Suppressor macrophage (primary cell): Measurements from ENCODE around the gene ARHGAP10.
A peak's percentile ranks its signal among the peaks of the same experiment; 100 is the strongest.
"Not testable (repeated sequence)": the region's sequence is repeated elsewhere in the genome, so short reads cannot be mapped to it uniquely, and the experiment has no call there.

ENCODE experiments used
- DNase-seq, 4 experiments: peaks; one replicate each; pipeline ENCODE4 v3.0.0-alpha.2; 2020 to 2022

Gene ARHGAP10

GRCh38 chr4:147793569-147794313 is 61.9 kb downstream of the ARHGAP10 start:
- peak in 2 of 4 experiments; percentile 29 to 32 for DNase-seq

GRCh38 chr4:147794314-147794680 is 62.4 kb downstream of the ARHGAP10 start:
- no peak for DNase-seq

GRCh38 chr4:147794787-147795413 is 63.0 kb downstream of the ARHGAP10 start:
- DNase-seq, result peak in 2 of 4 experiments; percentile 19 to 27

- DNase-seq, result not testable (repeated sequence)
Observed at GRCh38 chr4:147799057-147799456, 67.2 kb downstream of the ARHGAP10 start.

- peak in 3 of 4 experiments; percentile 51 to 61 (median 52) for DNase-seq
Observed at GRCh38 chr4:147799986-147800555, 68.2 kb downstream of the ARHGAP10 start.

GRCh38 chr4:147801820-147802219 is 69.9 kb downstream of the ARHGAP10 start:
- no peak for DNase-seq

GRCh38 chr4:147802346-147802745 is 70.5 kb downstream of the ARHGAP10 start:
- DNase-seq, result no peak

GRCh38 chr4:147805946-147806345 is 74.1 kb downstream of the ARHGAP10 start:
- no peak for DNase-seq

- DNase-seq, result peak; percentile 40 to 83 (median 72)
Observed at GRCh38 chr4:147808447-147808846, 76.6 kb downstream of the ARHGAP10 start.

GRCh38 chr4:147809211-147809610 is 77.3 kb downstream of the ARHGAP10 start:
- peak in 2 of 4 experiments; percentile 69 to 74 for DNase-seq

- no peak for DNase-seq
Observed at GRCh38 chr4:147811878-147812277, 80.0 kb downstream of the ARHGAP10 start.

- DNase-seq, result peak in 1 of 4 experiments; percentile 35
Observed at GRCh38 chr4:147813109-147813773, 81.4 kb downstream of the ARHGAP10 start.

GRCh38 chr4:147813973-147814372 is 82.1 kb downstream of the ARHGAP10 start:
- DNase-seq, result no peak

GRCh38 chr4:147814376-147814775 is 82.5 kb downstream of the ARHGAP10 start:
- no peak for DNase-seq

GRCh38 chr4:147815741-147816140 is 83.9 kb downstream of the ARHGAP10 start:
- peak; percentile 33 to 78 (median 64) for DNase-seq

GRCh38 chr4:147816382-147817254 is 84.7 kb downstream of the ARHGAP10 start:
- DNase-seq, result no peak

GRCh38 chr4:147820975-147821374 is 89.1 kb downstream of the ARHGAP10 start:
- DNase-seq, result no peak

GRCh38 chr4:147821555-147821954 is 89.7 kb downstream of the ARHGAP10 start:
- DNase-seq, result no peak

- peak; percentile 61 to 82 (median 78) for DNase-seq
Observed at GRCh38 chr4:147822128-147822527, 90.2 kb downstream of the ARHGAP10 start.

GRCh38 chr4:147823130-147823529 is 91.2 kb downstream of the ARHGAP10 start:
- DNase-seq, result peak in 3 of 4 experiments; percentile 34 to 43 (median 40)

- DNase-seq, result no peak
Observed at GRCh38 chr4:147824316-147824715, 92.4 kb downstream of the ARHGAP10 start.

- DNase-seq, result no peak
Observed at GRCh38 chr4:147824884-147825283, 93.0 kb downstream of the ARHGAP10 start.
